Esophagus (tissue), 2 donors: Measurements from ENCODE around the gene TRIM2. TPM values are rescaled to one million over a fixed set of nuclear protein-coding genes. Genes with fewer than 3 reads are reported as not detected.

Experiments used
- H3K27ac ChIP-seq, 2 donors: one replicate each; pipeline ENCODE4 v1.5.1; 2013; ENCODE audit warnings: low read depth in 2 of 2, mild to moderate bottlenecking in 2 of 2, inconsistent platforms in 1 of 2, low read length in 1 of 2, moderate library complexity in 1 of 2
- H3K27me3 ChIP-seq, 2 donors: one replicate each; pipeline ENCODE4 v1.6.1; 2013; ENCODE audit warnings: low read length in 2 of 2, control low read depth in 1 of 2, mild to moderate bottlenecking in 1 of 2; ENCODE audit not compliant: insufficient read depth in 2 of 2, control insufficient read depth in 1 of 2
- H3K36me3 ChIP-seq, 2 donors: one replicate each; pipeline ENCODE4 v1.6.1; 2013; ENCODE audit warnings: low read length in 1 of 2; ENCODE audit not compliant: control insufficient read depth in 2 of 2, insufficient read depth in 2 of 2
- H3K4me1 ChIP-seq, 2 donors: one replicate each; pipeline ENCODE4 v1.6.1; 2013; ENCODE audit warnings: low read length in 1 of 2; ENCODE audit not compliant: control insufficient read depth in 2 of 2, insufficient read depth in 2 of 2
- H3K4me3 ChIP-seq, 2 donors: one replicate each; pipeline ENCODE4 v1.5.1; 2013; ENCODE audit warnings: low read length in 2 of 2, mild to moderate bottlenecking in 2 of 2, low read depth in 1 of 2, moderate library complexity in 1 of 2
- H3K9me3 ChIP-seq, 2 donors: one replicate each; pipeline ENCODE4 v1.6.1; 2013; ENCODE audit warnings: mild to moderate bottlenecking in 2 of 2, low read depth in 1 of 2, low read length in 1 of 2, moderate library complexity in 1 of 2; ENCODE audit not compliant: control insufficient read depth in 2 of 2, insufficient read depth in 1 of 2
- WGBS, 2 donors: extraction: QIAGEN DNeasy Blood & Tissue Kit; methylation state at CpG; one replicate each; pipeline ENCODE4 v1.1.7; 2013; 5-methylcytosine and 5-hydroxymethylcytosine counted together
- polyA plus RNA-seq, 2 donors: library from polyadenylated mRNA; stranded (reverse); fragments of 200-250 nt; gene quantifications; one replicate each; pipeline ENCODE4 v1.2.3, GENCODE V29; 2013
- donor health status: healthy with polysubstance abuse.
- donor health status: Bipolar disorder and iron deficiency.

Gene TRIM2
- polyA plus RNA-seq, 2 donors, result 4.0 to 8.8 TPM

- no peaks in the 10 kb centered on the region for H3K9me3 ChIP-seq
- 83 to 89% methylated on average over 2 of the region's 2 CpGs for WGBS, 2 donors
These were observed 181.5 kb downstream of the TRIM2 start for GRCh38 chr4:153385784-153386183.

GRCh38 chr4:153387981-153388380 lies 183.7 kb downstream of the TRIM2 start:
- no peak overlapping the region for H3K27ac ChIP-seq
- H3K4me3 ChIP-seq, result no peak overlapping the region
- H3K27me3 ChIP-seq, result no peaks in the 10 kb centered on the region
- no peaks in the 10 kb centered on the region for H3K9me3 ChIP-seq
- no peaks in the 10 kb centered on the region for H3K36me3 ChIP-seq
- H3K4me1 ChIP-seq, result no peaks in the 10 kb centered on the region
- WGBS, 2 donors, result 71 to 81% methylated on average over 4 of the region's 4 CpGs

More at GRCh38 chr4:153385784-153386183, 181.5 kb downstream of the TRIM2 start:
- Histone ChIP-seq H3K27me3 (no peaks in the 10 kb centered on the region), H3K4me3 (no peak overlapping the region), H3K27ac (no peak overlapping the region), H3K36me3 (no peaks in the 10 kb centered on the region), H3K4me1 (no peaks in the 10 kb centered on the region)

Other genes with a start within 250 kb of the TRIM2 start
- 1 to 10 TPM; 3.4 to 4.6 TPM for gene MND1, start 140.2 kb downstream of the TRIM2 start, polyA plus RNA-seq